Activated CD8-positive, alpha-beta memory T cell treated with anti-CD3 and anti-CD28 coated beads for 4 hours (primary cell): ENCODE results near the gene ASTN2.

ENCODE experiments used
- DNase-seq, 2 donors: peaks; one replicate each; pipeline ENCODE4 v3.0.0-alpha.2; 2020; ENCODE audit warnings: low read depth in 2 of 2

Gene ASTN2

GRCh38 chr9:116541402-116541801 lies 873.5 kb downstream of the ASTN2 start:
- no peak for DNase-seq

DNA sequence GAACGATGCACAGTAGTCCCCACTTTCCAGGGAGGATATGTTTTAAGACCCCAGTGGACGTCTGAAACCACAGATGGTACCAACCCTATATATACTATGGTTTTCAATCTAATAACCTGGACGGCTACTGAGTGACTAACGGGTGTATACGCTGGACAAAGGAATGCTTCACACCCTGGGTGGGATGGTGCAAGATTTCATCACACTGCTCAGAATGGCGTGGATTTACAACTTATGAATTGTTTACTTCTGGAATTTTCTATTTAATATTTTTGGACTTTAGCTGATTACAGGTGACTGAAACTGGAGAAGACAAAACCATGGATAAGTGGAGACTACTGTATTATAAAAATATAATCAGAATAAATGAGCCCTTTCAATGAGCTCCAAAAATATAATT lies 875.3 kb downstream of the ASTN2 start:
- DNase-seq = no peak

DNA sequence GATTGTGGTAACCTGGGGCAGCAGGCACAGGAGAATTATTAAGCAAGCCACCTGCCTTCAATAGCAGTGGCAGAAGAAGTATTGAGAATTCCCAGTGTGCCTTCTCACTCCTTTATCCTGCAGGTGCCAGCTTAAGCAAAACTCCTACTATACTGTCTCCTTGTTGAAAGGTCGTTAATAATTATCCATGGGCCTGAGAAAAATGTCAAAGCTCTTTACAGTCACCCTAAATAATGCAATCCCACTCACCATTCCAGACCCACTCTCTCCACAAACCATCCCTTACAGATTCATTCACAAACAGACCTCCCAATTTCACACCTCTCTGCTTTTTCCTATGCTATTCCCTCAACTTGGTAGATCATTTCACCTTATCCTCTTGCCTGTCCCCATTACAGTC lies 889.2 kb downstream of the ASTN2 start:
- DNase-seq = no peak

DNA sequence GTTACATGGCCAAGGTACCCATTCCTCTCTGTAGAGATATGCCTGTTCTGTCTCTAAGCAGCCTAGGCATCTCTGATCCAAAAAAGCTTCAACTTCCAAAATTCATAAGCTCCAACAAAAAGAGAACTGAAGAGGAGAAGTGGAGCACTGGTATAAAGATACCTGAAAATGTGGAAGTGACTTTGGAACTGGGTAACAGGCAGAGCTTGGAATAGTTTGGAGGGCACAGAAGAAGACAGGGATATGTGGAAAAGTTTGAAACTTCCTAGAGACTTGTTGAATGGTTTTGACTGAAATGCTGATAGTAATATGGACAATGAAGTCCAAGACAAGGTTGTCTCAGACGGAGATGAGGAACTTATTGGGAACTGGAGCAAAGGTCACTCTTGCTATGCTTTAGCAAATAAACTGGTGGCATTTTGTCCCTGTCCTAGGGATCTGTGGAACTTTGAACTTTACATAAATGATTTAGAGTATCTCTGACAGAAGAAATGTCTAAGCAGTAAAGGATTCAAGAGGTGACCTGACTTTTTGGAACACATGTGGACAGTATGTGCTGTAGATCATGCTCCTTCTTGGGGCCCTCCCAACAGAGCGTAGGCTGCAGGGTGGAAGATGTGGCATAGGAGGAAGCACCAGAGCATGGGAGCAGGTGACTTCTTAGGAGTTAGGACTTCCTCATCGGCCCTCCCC lies 889.9 kb downstream of the ASTN2 start:
- no peak for DNase-seq

GRCh38 chr9:116520218-116520617 lies 894.6 kb downstream of the ASTN2 start:
- DNase-seq = no peak

DNA sequence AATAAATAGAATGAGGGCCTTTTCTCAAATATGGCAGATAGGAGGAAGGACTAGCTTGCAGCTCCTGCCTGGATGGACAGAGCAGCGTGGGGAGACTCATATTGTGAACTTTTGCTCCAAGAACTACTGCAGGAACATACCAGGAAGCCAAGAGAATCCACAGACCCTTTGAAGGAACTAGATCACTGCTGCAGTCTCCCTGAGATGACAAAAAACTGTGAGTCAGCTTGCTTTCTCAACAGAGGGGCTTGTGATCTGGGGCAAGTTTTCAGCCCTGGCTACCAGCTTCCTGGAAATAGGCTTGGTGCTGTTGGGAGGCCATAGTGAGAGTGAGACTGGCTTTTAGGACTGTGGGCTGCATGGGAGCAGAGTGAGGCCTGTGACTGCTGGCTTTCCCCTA lies 898.4 kb downstream of the ASTN2 start:
- DNase-seq = no peak

DNA sequence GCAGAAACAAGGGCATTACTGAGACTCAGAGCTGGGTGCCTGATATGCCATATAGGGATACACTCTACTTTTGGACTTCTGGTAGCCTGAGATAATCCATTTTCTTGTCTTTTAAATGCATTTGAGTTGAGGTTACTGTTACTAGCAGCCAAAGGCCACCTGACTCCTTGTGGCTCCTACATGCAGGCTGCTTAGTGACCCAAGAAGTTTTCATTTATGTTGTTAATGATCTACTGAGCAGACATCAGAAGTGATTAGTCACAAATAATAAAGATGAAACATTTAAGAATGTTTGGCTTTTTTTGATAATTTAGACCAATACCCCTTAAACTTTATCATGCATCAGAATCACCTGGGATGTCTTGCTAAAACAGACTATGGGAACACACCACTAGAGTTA lies 899.3 kb downstream of the ASTN2 start:
- no peak for DNase-seq

DNA sequence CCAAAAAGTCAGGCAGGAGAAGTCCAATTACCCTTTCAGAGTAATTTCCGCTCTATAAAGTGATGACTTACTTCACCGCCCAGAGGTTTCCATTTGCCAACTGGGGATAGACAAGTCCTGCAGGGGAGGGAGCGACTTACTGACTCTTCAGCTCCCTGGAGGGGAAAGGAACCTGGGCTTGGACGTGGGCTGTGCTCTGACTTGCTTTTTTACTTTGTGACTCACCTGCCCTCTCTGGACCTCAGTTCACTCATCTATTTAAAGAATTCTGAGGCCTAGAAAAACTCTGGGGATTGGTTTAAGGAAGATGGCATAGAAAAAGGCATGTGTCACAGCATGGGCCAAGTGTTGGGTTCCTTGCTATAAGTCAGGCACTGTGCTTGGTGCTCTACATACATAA lies 908.2 kb downstream of the ASTN2 start:
- DNase-seq = no peak

DNA sequence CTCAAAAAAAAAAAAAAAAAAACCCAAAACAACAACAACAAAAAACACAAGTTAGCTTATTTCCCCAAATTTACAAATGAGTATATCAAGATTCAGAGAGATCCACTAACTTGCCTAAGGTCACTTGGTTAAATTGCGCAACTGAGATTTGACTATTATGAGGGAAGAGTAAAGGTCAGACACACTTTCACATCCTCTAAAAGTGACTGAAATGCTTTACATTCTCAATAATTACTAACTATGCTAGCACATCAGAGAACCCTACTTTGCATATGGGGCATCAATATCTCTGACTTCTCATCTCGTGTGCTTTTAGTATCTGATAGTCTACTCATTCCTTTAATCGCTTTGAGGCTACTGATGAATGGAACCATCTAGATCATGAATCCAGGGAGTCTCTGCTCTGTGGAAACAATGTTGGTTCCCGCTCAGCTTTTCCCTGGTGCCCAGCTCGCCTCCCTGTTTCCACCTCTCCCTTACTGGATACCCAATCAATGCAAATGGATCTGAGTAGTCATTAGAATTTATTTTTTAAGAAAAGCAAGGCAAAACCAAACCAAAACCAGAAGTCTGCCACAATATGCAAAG lies 909.9 kb downstream of the ASTN2 start:
- no peak for DNase-seq

DNA sequence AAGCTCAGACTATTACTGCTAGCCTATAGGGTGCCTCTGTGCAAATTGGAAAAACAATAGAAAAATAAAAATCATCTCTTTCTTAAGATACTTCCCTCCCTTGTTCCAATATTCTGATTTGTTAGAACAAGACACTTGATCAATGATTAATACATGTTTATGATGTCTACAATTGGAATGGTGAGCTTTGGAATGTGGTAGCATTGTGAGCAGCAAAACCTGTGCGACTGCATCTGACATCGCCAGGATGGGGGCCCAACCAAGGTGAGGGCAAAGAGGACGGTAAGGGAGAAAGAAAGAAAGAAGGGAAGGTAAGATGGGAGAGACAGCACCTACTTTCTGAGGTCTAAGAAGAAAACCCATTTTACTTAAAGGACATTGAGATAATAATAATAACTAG lies 910.8 kb downstream of the ASTN2 start:
- no peak for DNase-seq

DNA sequence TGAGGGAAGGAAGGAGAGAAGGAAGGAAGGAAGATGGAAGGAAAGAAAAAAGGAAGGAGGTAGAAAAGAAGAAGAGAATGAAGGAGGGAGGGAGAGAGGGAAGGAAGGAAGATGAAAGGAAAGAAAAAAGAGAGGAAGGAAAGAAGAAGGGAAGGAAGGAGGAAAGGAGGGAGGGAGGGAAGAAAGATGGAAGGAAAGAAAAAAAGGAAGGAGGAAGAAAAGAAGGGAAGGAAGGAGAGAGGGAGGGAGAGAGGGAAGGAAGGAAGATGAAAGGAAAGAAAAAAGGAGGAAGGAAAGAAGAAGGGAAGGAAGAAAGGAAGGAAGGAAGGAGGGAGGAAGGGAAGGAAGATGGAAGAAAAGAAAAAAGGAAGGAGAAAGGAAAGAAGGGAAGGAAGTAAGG lies 912.1 kb downstream of the ASTN2 start:
- no peak for DNase-seq

- DNase-seq = no peak
These were observed 913.0 kb downstream of the ASTN2 start for GRCh38 chr9:116501871-116502270.

DNA sequence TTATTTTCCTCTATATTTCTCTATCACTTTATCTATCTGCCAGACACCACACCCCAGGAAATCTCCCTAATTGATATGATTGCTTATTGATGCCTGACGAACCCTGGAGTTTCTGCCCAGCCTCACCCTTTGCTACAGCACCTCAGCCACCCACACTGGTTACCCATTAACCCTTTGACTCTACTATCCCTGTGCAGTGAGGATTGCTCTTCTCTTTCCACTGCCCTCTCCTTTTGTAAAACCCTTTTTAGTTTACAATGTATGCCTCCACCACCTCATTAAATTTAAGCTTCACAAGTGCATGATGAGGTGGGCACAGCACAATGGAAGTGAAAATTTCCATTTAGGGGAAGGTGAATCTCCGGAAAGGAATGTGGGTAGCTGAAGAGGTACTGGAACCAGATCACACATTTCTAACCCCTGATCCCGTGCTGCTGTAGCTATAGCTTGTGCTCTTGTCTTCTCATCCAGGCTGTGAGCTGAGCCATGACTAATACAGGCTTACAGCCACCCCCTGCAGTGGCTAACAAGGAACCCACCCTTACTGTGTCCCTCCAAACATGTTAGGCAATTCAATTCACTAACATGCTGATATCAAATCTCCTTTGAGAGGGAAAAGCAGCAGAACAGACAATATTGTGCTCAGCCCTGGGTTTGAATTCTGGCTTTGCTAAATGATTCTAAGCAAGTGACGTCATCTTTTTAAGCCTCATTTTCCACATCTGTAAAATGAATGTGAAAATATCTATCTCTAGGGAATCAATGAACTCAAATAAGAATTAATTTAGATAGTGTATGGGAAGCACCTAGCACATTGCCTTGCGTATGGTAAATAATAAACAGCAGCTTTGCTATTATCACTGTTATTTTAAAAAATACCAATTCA lies 914.6 kb downstream of the ASTN2 start:
- DNase-seq = no peak

DNA sequence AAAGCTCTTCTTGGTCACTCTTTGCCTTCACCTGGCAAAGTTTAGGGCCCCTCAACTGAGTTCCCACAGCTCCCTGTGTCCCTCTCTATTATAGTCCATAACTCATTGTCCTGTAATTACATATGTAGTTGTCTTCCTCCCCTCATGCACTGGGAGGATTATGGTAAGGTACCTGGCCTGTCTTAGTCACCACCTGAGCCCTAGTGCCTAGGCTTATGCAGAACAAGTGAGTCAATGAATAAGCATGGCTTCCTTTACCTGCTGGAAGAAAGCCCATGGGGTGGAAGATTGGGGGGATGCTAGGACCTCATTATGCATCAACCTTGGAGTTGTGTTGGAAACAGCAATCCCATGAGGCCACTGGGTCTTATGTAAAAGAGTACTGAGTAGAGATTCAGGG lies 915.4 kb downstream of the ASTN2 start:
- no peak for DNase-seq

DNA sequence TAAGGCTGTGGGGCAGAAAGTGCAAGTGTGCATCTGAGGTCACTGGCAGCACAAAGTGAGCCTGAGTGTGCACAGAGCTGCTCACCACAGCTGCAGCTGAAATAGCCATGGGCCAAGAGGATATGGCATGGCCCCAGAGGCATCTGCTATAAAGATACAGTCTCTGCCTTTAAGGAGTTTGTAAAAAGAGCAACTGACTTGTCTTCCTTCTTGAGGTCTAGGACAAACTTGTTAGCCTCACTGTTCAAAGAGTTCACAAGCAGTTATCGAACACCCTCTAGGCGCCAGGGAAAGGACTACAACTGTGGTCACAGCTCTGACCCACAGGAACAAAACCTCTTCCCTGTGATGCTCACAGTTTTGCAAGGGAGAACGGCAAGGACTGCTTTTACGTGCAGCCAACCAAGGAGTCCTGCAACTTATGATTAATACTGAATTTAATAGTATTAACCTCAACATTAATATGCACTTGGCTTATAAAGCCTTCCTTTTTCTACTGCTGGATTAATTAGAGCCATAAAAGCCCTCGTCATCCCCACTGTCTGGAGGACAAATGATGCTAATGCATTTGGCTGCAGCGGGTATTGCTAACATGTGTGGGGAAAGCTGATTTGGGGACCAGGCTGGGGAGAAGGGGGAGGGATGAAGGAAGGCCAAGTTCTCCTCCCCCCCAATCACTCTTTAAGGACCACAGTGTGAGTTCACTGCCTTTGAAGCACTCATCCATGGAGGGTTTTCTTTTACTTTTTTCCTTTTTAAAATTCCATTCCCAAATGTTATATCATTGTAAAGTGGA lies 917.6 kb downstream of the ASTN2 start:
- DNase-seq = no peak

GRCh38 chr9:116496167-116496566 lies 918.7 kb downstream of the ASTN2 start:
- DNase-seq = no peak

GRCh38 chr9:116495725-116496124 lies 919.1 kb downstream of the ASTN2 start:
- DNase-seq = no peak

GRCh38 chr9:116494815-116495634 lies 919.8 kb downstream of the ASTN2 start:
- DNase-seq = no peak

DNA sequence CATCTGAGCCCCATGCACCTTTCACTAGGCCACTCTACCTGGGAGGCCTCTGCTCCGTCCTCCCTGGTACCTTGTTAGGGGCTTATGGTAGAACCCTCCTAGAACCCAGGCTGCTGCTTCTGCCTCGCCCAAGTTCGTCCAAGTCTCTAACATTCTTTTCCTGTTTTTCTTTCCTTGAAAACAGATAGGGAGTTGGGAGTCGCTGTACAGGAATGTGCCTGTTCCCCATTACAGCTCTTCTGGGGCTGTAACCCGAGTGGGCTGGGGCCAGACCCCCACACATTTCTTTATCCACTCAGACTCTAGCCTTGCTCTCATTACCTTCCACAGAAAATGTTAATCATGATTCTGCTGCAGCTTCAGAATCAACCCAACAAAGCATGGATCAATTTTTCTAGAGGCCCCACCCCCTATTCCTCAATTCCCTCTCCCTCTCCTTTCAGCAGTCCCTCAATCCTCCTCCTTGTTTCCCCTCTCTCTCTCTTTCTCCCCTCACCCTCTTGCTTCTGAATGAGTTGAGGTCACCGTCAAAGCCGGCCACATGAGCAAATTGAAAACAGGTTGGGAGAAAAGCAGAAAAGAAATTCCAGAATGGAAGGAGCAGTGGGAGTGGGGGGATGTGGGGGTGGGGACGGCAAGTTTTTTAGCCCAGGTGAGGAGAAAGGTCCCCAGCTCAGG lies 921.5 kb downstream of the ASTN2 start:
- no peak for DNase-seq

GRCh38 chr9:116491659-116492058 lies 923.2 kb downstream of the ASTN2 start:
- no peak for DNase-seq

DNA sequence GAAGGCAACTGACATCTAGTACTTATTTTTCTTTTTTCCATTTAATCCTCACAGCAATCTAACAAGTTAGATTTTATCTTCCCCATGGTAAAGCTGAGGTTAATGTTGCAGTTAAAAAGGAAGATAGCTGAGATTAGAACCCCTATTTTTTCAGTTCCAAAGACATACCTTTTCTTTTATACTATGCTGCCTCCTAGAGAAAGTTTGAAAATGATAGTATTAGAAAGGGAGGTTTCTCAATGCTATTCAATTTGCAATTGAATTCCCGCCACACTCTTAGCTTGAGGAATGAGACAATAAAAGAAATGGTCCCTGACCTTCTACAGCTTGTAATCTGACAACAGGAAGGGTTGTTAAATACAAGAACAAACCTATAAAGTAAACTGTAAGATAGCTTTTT lies 923.6 kb downstream of the ASTN2 start:
- DNase-seq = no peak
